ENCODE data around the gene ALX4. TPM values are rescaled to one million over a fixed set of nuclear protein-coding genes. Genes with fewer than 3 reads are reported as not detected.

The ALX4 gene
- 0.49 and 0.53 TPM in 2 replicates for polyA plus RNA-seq (2013)

DNA sequence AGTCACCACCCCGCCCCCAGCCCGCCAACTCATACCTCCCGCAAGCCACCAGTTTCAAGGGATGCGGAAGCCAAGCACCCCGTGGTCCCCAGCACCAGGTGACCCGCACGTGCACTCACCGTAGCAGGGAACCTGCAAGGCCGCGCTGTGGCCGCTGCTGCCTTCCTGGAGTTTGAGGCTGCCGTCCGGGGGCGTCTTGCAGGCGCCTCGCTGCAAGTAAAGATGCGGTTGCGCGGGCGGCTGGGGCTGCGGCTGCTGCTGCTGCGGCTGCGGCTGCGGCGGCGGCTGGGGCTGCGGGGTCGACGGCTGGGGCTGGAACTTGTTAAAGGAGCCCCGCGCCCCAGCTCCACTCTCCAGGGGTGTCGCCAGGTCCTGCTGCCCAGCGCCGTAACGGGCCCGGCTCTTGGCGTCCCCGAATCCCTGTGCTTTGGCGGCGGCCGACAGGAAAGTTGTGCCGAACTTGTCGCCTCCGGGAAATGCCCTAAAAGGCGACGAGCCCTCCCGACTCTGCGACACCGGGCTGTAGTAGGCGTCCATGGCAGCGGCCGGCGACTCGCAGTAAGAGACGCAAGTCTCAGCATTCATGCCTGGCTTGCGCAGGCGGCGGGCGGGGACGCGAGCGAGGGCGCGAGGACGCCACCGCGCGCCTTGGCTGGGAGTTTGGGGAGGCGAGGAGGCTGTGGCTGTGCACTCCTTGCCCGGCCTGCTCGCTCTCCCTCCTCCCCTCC, at the start of gene ALX4:
ALX4 (minus strand) TSS at position 662 of the 728 bp plus-strand sequence; CDS start at position 585, 77 bp downstream.
- Histone ChIP-seq H4K12ac (ENCODE audit: low read depth, low read length) (no peak within 1 kb of the TSS), H3K4ac (ENCODE audit: low read depth, low read length) (no peak within 1 kb of the TSS), H2AFZ (ENCODE audit: insufficient read depth, low read length, poor library complexity) (no peak within 1 kb of the TSS), H3K27me3 (ENCODE audit: insufficient read depth, low read length) (peaks cover 95% of the 10 kb centered on the region), H3K9me3 (ENCODE audit: insufficient read depth, low read depth, low read length) (peaks cover 18% of the 10 kb centered on the region), H2BK5ac (ENCODE audit: low read depth, low read length, poor library complexity) (no peak within 1 kb of the TSS), H3K27ac (ENCODE audit: low read depth, low read length) (no peak within 1 kb of the TSS), H3K23ac (ENCODE audit: low read length) (peak within 1 kb of the TSS; percentile 80), H3K4me3 (ENCODE audit: low read depth, low read length) (no peak within 1 kb of the TSS), H2AK5ac (ENCODE audit: low read length) (no peak within 1 kb of the TSS), H2BK12ac (ENCODE audit: low read length) (no peak within 1 kb of the TSS), H2BK120ac (ENCODE audit: insufficient read depth, low read length, poor library complexity) (no peak within 1 kb of the TSS), H3K18ac (ENCODE audit: low read length) (no peak within 1 kb of the TSS), H3K4me1 (ENCODE audit: control insufficient read depth in 1 of 2, insufficient read depth in 2 of 2, low read length in 2 of 2) (peaks cover 4 to 7% of the 10 kb centered on the region in 2 experiments), H3K79me2 (ENCODE audit: control insufficient read depth, insufficient read depth, low read length, poor library complexity) (no peaks in the 10 kb centered on the region), H3K14ac (ENCODE audit: low read length) (no peak within 1 kb of the TSS), H4K8ac (ENCODE audit: low read depth, low read length) (no peak within 1 kb of the TSS), H3K36me3 (ENCODE audit: control insufficient read depth in 1 of 2, insufficient read depth in 2 of 2, low read length in 2 of 2) (no peaks in the 10 kb centered on the region), H3K4me2 (ENCODE audit: low read length) (peak within 1 kb of the TSS; percentile 65), H3K9ac (ENCODE audit: low read length) (no peak within 1 kb of the TSS), H3K79me1 (ENCODE audit: low read length) (no peaks in the 10 kb centered on the region), H4K91ac (ENCODE audit: low read depth, low read length) (no peak within 1 kb of the TSS)
- peak in 1 of 2 donors; percentile 18 for DNase-seq
- no CpG with 5 or more reads among the region's 71 CpGs for WGBS (ENCODE audit: extremely low coverage, insufficient coverage, insufficient read length)

DNA sequence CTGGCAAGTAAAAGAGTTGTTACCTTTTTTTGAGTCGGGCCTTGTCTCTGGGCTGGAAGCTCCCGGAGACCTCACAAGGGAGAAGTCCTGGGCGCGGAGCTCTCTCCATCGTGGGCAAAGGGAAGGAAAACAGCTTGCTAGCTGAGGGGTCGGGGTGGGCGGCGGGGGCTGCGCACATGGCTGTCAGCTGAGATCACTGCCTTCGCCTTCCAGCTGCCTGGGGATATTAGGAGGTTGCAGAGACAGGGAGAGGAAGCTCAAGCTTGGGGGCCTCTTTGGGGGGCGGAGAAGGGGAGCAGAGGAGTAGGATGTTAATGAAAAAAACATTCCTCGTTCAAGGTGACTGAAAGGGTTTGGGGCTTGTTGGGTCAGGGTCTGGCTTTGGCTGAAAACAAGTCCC, 49.2 kb upstream of the ALX4 start:
- H3K79me2 ChIP-seq (ENCODE audit: control insufficient read depth, insufficient read depth, low read length, poor library complexity) = no peaks in the 10 kb centered on the region
- no CpG with 5 or more reads among the region's 12 CpGs for WGBS (ENCODE audit: extremely low coverage, insufficient coverage, insufficient read length)
- H3K36me3 ChIP-seq (ENCODE audit: control insufficient read depth in 1 of 2, insufficient read depth in 2 of 2, low read length in 2 of 2) = no peaks in the 10 kb centered on the region

DNA sequence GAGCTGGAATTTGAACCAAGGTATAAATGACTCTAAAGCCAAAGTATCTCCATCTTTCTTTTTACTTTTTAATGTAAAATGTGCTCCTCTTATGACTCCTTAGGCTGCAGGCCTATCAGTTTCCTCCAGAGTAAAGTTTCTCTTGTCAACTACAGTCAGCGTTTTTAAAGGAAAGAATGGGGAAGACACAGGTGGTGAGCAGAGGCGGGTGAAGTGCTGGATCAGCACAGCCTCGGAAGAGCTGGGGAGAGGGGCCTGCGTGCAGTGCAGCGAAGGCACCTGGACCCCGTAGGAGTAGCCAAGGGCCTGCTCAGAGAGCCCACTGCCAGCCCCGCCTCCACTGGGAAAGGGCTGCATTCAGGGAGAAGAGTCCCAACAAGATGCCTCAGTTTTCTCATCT, 48.8 kb upstream of the ALX4 start:
- Histone ChIP-seq H3K18ac (ENCODE audit: low read length) (no peak overlapping the region), H3K9me3 (ENCODE audit: insufficient read depth, low read depth, low read length) (no peaks in the 10 kb centered on the region), H4K12ac (ENCODE audit: low read depth, low read length) (no peak overlapping the region), H2BK12ac (ENCODE audit: low read length) (no peak overlapping the region), H2BK5ac (ENCODE audit: low read depth, low read length, poor library complexity) (no peak overlapping the region), H3K36me3 (ENCODE audit: control insufficient read depth in 1 of 2, insufficient read depth in 2 of 2, low read length in 2 of 2) (no peaks in the 10 kb centered on the region), H3K27me3 (ENCODE audit: insufficient read depth, low read length) (no peaks in the 10 kb centered on the region), H3K14ac (ENCODE audit: low read length) (no peak overlapping the region), H3K23ac (ENCODE audit: low read length) (no peak overlapping the region), H3K4ac (ENCODE audit: low read depth, low read length) (no peak overlapping the region), H3K9ac (ENCODE audit: low read length) (no peak overlapping the region), H2BK120ac (ENCODE audit: insufficient read depth, low read length, poor library complexity) (no peak overlapping the region), H3K79me1 (ENCODE audit: low read length) (no peaks in the 10 kb centered on the region), H3K4me1 (ENCODE audit: control insufficient read depth in 1 of 2, insufficient read depth in 2 of 2, low read length in 2 of 2) (no peaks in the 10 kb centered on the region), H2AFZ (ENCODE audit: insufficient read depth, low read length, poor library complexity) (no peak overlapping the region), H4K8ac (ENCODE audit: low read depth, low read length) (no peak overlapping the region), H4K91ac (ENCODE audit: low read depth, low read length) (no peak overlapping the region), H3K27ac (ENCODE audit: low read depth, low read length) (no peak overlapping the region), H3K79me2 (ENCODE audit: control insufficient read depth, insufficient read depth, low read length, poor library complexity) (no peaks in the 10 kb centered on the region), H3K4me2 (ENCODE audit: low read length) (no peak overlapping the region), H2AK5ac (ENCODE audit: low read length) (no peak overlapping the region), H3K4me3 (ENCODE audit: low read depth, low read length) (no peak overlapping the region)
- no CpG with 5 or more reads among the region's 7 CpGs for WGBS (ENCODE audit: extremely low coverage, insufficient coverage, insufficient read length)
- DNase-seq = no peak

More for the DNA sequence above, 49.2 kb upstream of the ALX4 start:
- H3K27ac ChIP-seq (ENCODE audit: low read depth, low read length) = no peak overlapping the region
- no peak overlapping the region for H4K91ac ChIP-seq (ENCODE audit: low read depth, low read length)
- H2BK120ac ChIP-seq (ENCODE audit: insufficient read depth, low read length, poor library complexity) = no peak overlapping the region
- no peaks in the 10 kb centered on the region for H3K27me3 ChIP-seq (ENCODE audit: insufficient read depth, low read length)
- H3K4me2 ChIP-seq (ENCODE audit: low read length) = no peak overlapping the region
- no peak overlapping the region for H3K4ac ChIP-seq (ENCODE audit: low read depth, low read length)
- H4K12ac ChIP-seq (ENCODE audit: low read depth, low read length) = no peak overlapping the region
- H3K9me3 ChIP-seq (ENCODE audit: insufficient read depth, low read depth, low read length) = no peaks in the 10 kb centered on the region
- H3K4me3 ChIP-seq (ENCODE audit: low read depth, low read length) = no peak overlapping the region
- no peak overlapping the region for H3K9ac ChIP-seq (ENCODE audit: low read length)
- DNase-seq = no peak
- no peak overlapping the region for H2AK5ac ChIP-seq (ENCODE audit: low read length)
- no peaks in the 10 kb centered on the region for H3K4me1 ChIP-seq (ENCODE audit: control insufficient read depth in 1 of 2, insufficient read depth in 2 of 2, low read length in 2 of 2)
- H3K23ac ChIP-seq (ENCODE audit: low read length) = no peak overlapping the region
- H2AFZ ChIP-seq (ENCODE audit: insufficient read depth, low read length, poor library complexity) = no peak overlapping the region
- H3K18ac ChIP-seq (ENCODE audit: low read length) = no peak overlapping the region
- no peak overlapping the region for H2BK12ac ChIP-seq (ENCODE audit: low read length)
- H3K14ac ChIP-seq (ENCODE audit: low read length) = no peak overlapping the region
- no peak overlapping the region for H4K8ac ChIP-seq (ENCODE audit: low read depth, low read length)
- no peak overlapping the region for H2BK5ac ChIP-seq (ENCODE audit: low read depth, low read length, poor library complexity)
- no peaks in the 10 kb centered on the region for H3K79me1 ChIP-seq (ENCODE audit: low read length)

GRCh38 chr11:44357711-44358110, 47.8 kb upstream of the ALX4 start:
- H3K4ac ChIP-seq (ENCODE audit: low read depth, low read length) = no peak overlapping the region
- H3K23ac ChIP-seq (ENCODE audit: low read length) = no peak overlapping the region
- no peak overlapping the region for H2BK120ac ChIP-seq (ENCODE audit: insufficient read depth, low read length, poor library complexity)
- H4K91ac ChIP-seq (ENCODE audit: low read depth, low read length) = no peak overlapping the region
- H3K4me3 ChIP-seq (ENCODE audit: low read depth, low read length) = no peak overlapping the region
- no peak overlapping the region for H3K9ac ChIP-seq (ENCODE audit: low read length)
- H2BK5ac ChIP-seq (ENCODE audit: low read depth, low read length, poor library complexity) = no peak overlapping the region
- no peak overlapping the region for H3K27ac ChIP-seq (ENCODE audit: low read depth, low read length)
- no peak overlapping the region for H4K8ac ChIP-seq (ENCODE audit: low read depth, low read length)
- no peak overlapping the region for H2BK12ac ChIP-seq (ENCODE audit: low read length)
- no peaks in the 10 kb centered on the region for H3K79me2 ChIP-seq (ENCODE audit: control insufficient read depth, insufficient read depth, low read length, poor library complexity)
- H3K36me3 ChIP-seq (ENCODE audit: control insufficient read depth in 1 of 2, insufficient read depth in 2 of 2, low read length in 2 of 2) = no peaks in the 10 kb centered on the region
- no peak overlapping the region for H4K12ac ChIP-seq (ENCODE audit: low read depth, low read length)
- no peak overlapping the region for H2AFZ ChIP-seq (ENCODE audit: insufficient read depth, low read length, poor library complexity)
- H3K4me2 ChIP-seq (ENCODE audit: low read length) = no peak overlapping the region
- WGBS (ENCODE audit: extremely low coverage, insufficient coverage, insufficient read length) = no CpG with 5 or more reads among the region's 3 CpGs
- H3K18ac ChIP-seq (ENCODE audit: low read length) = no peak overlapping the region
- no peak overlapping the region for H3K14ac ChIP-seq (ENCODE audit: low read length)
- H3K79me1 ChIP-seq (ENCODE audit: low read length) = no peaks in the 10 kb centered on the region
- H3K27me3 ChIP-seq (ENCODE audit: insufficient read depth, low read length) = no peaks in the 10 kb centered on the region
- no peak for DNase-seq
- no peaks in the 10 kb centered on the region for H3K4me1 ChIP-seq (ENCODE audit: control insufficient read depth in 1 of 2, insufficient read depth in 2 of 2, low read length in 2 of 2)
- no peak overlapping the region for H2AK5ac ChIP-seq (ENCODE audit: low read length)
- H3K9me3 ChIP-seq (ENCODE audit: insufficient read depth, low read depth, low read length) = no peaks in the 10 kb centered on the region
